ENCODE results near the gene ADRA1B. TPM values are rescaled to one million over a fixed set of nuclear protein-coding genes. Genes with fewer than 3 reads are reported as not detected.

Gene ADRA1B
- total RNA-seq, 2 experiments from 2014 or later, result not detected

GRCh38 chr5:160018945-160019625 is 102.8 kb downstream of the ADRA1B start:
- CTCF ChIA-PET, result interaction anchor here (0.7 to 3.8 kb wide), 2 partner anchors 9 to 27 kb away, joined by 3 to 65 read pairs; partner anchors contain the start of gene TTC1
- DNase-seq, result no peak
- POLR2A ChIA-PET, result no interaction called here
- H3K9me3 Mint-ChIP-seq, result no peaks in the 10 kb centered on the region
- no peak overlapping the region for H3K4me3 Mint-ChIP-seq
- intact Hi-C loops (cut with micrococcal nuclease), result no loop called here
- peaks cover 18% of the 10 kb centered on the region for H3K4me1 Mint-ChIP-seq (ENCODE audit: low read depth)
- no peak overlapping the region for H3K27ac Mint-ChIP-seq
- H3K27me3 Mint-ChIP-seq, result no peaks in the 10 kb centered on the region
- peaks cover 14% of the 10 kb centered on the region for H3K36me3 Mint-ChIP-seq

GRCh38 chr5:160020266-160020770 is 104.0 kb downstream of the ADRA1B start:
- ChIA-PET CTCF (interaction anchor here (0.8 to 3.8 kb wide), 5 partner anchors 10 to 325 kb away, joined by 3 to 65 read pairs (median 19); partner anchors contain the start of gene TTC1), POLR2A (no interaction called here)
- H3K4me1 Mint-ChIP-seq (ENCODE audit: low read depth), result peaks cover 20% of the 10 kb centered on the region
- no peaks in the 10 kb centered on the region for H3K27me3 Mint-ChIP-seq
- no peak overlapping the region for H3K4me3 Mint-ChIP-seq
- no peak overlapping the region for H3K27ac Mint-ChIP-seq
- H3K36me3 Mint-ChIP-seq, result peaks cover 14% of the 10 kb centered on the region
- intact Hi-C loops (cut with micrococcal nuclease), result loop anchor here (5.0 kb wide), 1 partner anchor 382 kb away; the partner anchor contains the start of gene FAM200C
- DNase-seq, result no peak
- no peaks in the 10 kb centered on the region for H3K9me3 Mint-ChIP-seq

- Mint-ChIP-seq H3K27me3 (no peaks in the 10 kb centered on the region), H3K27ac (peak overlapping the region; percentile 55), H3K9me3 (no peaks in the 10 kb centered on the region), H3K4me1 (ENCODE audit: low read depth) (peaks cover 25% of the 10 kb centered on the region), H3K4me3 (no peak overlapping the region), H3K36me3 (peaks cover 13% of the 10 kb centered on the region)
- intact Hi-C loops (cut with micrococcal nuclease), result loop anchor here (5.0 kb wide), 1 partner anchor 381 kb away; the partner anchor contains the start of gene FAM200C
- no peak for DNase-seq
- CTCF ChIA-PET, result interaction anchor here (0.7 to 4.0 kb wide), 12 partner anchors 8 to 573 kb away, joined by 3 to 65 read pairs (median 8); partner anchors contain the start of gene TTC1
- POLR2A ChIA-PET, result interaction anchor here (0.9 kb wide), 1 partner anchor 12 kb away, joined by 3 read pairs; the partner anchor contains the start of gene TTC1
These were observed 104.7 kb downstream of the ADRA1B start for GRCh38 chr5:160020964-160021363.

- peaks cover 28% of the 10 kb centered on the region for H3K4me1 Mint-ChIP-seq (ENCODE audit: low read depth)
- H3K27me3 Mint-ChIP-seq, result no peaks in the 10 kb centered on the region
- H3K27ac Mint-ChIP-seq, result peak overlapping the region; percentile 60
- H3K4me3 Mint-ChIP-seq, result no peak overlapping the region
- peak; percentile 46 for DNase-seq
- intact Hi-C loops (cut with micrococcal nuclease), result loop anchor here (1.0 to 5.0 kb wide), 4 partner anchors 97 to 380 kb away; partner anchors contain the start of genes FAM200C and PWWP2A
- no peaks in the 10 kb centered on the region for H3K9me3 Mint-ChIP-seq
- POLR2A ChIA-PET, result interaction anchor here (0.9 kb wide), 1 partner anchor 13 kb away, joined by 3 read pairs; the partner anchor contains the start of gene TTC1
- peaks cover 14% of the 10 kb centered on the region for H3K36me3 Mint-ChIP-seq
- CTCF ChIA-PET, result interaction anchor here (0.7 to 4.0 kb wide), 41 partner anchors 9 to 732 kb away, joined by 3 to 65 read pairs (median 4); partner anchors contain the start of genes CCNJL, FAM200C and TTC1
These were observed 105.7 kb downstream of the ADRA1B start for GRCh38 chr5:160021831-160022446.

Other genes with a start within 250 kb of the ADRA1B start
- 10 to 100 TPM; 53.6 to 54.3 TPM for gene TTC1, start 92.7 kb downstream of the ADRA1B start, total RNA-seq
- gene PWWP2A, start 203.0 kb downstream of the ADRA1B start, total RNA-seq, result 10 to 100 TPM; 15.7 to 17.4 TPM

All from activated CD4-positive, alpha-beta memory T cell treated with anti-CD3 and anti-CD28 coated beads for 36 hours (primary cell).